ENCODE results near the gene ITPRIPL2.
A peak's percentile ranks its signal among the peaks of the same experiment; 100 is the strongest.

The ITPRIPL2 gene

DNA sequence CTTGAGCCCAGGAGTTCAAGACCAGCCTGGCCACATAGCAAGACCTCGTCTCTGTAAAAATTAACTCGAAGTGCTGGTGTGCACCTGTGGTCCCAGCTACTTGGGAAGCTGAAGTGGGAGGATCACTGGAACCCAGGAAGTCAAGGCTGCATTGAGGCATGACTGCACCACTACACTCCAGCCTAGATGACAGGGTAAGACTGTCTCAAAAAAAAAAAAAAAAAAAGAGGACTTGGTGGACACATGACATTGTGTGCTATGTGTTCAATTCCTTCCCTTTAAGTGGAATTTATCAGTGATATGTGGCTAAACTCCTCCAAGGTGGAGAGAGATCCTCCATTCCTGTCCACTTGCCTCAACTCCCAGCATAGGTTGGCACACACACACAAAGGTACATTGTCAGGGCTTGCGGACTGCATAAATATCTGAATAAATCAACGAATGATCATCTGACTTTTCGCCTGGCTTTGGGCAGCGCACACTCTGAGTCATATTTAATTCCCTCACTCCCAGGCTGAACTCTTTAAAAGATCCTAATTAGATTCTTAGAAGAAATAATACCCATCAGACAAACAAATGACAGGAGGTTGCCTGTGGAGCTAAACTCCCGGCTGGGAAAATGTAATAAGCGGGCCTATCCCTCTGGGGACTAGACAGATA, 29.3 kb downstream of the ITPRIPL2 start:
- DNase-seq (ENCODE audit: low spot score): peak; percentile 93

DNA sequence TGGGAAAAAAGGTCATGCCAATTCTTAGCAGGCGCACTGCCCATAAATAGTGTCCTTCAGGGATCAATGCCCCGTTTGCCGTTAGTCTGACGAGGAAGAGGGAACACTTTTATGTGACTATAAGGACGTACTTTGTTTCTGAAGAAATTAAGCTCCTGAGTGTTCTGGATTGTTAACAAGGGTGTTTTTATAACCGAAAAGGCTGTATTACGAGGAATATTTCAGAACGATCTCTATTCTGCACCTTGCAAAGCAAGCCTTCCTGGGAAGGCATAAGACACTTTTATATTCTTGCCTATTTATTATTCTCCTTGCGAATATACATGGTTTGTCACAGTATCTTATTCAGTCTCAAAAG, 29.8 kb downstream of the ITPRIPL2 start:
- no peak for DNase-seq (ENCODE audit: low spot score)

DNA sequence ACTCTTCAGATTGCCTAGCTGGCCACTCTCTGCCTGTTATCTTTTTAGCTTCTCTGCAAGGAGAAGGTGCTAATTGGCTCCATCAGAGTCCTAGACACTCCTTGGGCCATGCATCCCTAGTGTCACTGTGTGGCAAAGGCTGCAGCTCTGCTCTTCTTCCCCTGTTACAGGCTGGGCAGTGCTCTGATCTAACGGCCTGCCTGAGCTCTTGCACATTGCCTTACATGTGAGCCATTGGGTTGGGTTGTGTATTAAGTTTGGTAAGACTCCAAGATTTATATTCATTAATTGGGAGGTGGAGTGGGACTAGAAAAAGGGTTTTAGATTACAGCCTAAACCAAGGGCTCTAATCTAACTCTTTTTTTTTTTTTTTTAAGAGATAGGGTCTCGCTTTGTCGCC, 31.2 kb downstream of the ITPRIPL2 start:
- no peak for DNase-seq (ENCODE audit: low spot score)

DNA sequence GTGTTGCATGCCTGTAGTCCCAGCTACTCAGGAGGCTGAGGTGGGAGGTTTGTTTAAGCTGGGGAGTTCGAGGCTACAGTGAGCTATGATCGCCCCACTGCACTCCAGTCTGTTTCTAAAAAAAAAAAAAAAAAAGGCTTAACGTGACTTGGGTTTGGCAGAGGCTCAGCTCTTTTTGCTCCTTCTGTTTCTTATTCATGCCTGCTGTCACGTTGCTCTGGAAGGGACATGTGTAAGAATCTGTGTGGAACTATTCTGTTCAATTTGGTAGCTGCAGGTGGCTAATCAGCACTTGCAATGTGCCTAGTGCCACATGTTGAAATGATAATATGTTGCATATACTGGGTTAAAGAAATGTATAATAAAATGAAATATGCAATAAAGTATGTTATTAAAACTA, 33.4 kb downstream of the ITPRIPL2 start:
- DNase-seq (ENCODE audit: low spot score): no peak

DNA sequence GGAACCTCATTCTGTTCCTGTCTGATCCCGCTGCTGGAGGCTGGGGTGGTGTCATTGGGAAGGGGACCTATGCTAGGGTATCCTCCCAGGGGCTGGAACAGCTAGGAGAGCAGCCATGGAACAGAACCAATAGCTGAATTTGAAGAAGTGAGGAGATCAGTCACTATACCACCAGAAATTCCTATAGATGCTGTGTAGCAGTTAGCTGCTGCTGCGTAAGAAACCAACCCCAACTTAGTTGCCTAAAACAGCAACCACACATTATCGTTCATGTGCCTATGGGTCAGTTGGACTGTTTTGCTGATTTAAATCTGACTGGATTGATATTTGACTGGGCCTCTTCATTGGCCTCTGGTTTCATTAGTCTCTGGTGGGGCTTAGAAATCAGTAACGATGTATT, 33.9 kb downstream of the ITPRIPL2 start:
- DNase-seq (ENCODE audit: low spot score): no peak

DNA sequence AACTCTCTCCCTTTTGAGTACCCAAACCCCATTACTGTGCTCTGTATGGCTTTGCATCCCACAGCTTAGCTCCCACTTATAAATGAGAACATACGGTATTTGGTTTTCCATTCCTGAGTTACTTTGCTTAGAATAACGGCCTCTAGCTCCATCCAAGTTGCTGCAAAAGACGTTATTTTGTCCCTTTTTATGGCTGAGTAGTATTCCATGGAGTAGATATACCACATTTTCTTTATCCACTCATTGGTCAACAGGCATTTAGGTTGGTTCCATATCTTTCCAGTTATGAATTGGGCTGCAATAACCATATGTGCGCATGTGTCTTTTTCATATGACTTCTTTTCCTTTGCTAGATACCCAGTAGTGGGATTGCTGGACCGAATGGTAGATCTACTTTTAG, 34.4 kb downstream of the ITPRIPL2 start:
- no peak for DNase-seq (ENCODE audit: low spot score)

DNA sequence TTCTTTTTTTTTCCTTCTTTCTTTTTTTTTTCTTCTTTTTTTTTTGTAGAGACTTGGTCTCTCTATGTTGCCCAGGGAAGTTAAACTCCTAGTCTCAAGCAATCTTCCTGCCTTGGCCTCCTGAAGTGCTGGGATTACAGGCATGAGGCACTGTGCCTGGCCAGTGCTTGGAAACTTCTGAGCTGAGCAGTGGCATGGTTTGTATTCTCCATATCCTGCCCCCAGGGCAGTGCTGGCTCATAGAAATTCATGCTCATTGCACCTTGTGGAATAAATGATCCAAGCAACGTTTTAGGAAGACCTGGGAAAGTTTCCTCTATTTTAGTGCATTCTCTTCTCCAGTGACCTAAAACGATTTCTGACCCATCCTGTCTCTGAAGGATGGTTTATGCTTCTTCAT, 37.5 kb downstream of the ITPRIPL2 start:
- DNase-seq (ENCODE audit: low spot score): no peak

DNA sequence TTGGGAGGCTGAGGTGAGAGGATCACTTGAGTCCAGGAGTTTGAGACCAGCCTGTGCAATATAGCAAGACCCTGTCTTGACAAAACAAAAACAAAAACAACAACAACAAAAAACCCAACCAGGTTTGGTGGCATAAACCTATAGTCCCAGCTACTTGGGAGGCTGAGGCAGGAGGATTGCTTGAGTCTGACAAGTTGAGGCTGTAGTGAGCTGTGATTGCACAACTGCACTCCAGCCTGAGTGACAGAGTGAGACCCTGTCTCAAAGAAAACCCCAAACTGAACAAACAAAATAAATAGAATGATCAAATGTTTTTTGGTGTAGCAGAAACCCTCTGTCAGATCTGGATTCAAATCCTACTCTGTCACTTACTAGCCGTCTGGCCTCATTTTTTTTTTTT, 38.3 kb downstream of the ITPRIPL2 start:
- no peak for DNase-seq (ENCODE audit: low spot score)

DNA sequence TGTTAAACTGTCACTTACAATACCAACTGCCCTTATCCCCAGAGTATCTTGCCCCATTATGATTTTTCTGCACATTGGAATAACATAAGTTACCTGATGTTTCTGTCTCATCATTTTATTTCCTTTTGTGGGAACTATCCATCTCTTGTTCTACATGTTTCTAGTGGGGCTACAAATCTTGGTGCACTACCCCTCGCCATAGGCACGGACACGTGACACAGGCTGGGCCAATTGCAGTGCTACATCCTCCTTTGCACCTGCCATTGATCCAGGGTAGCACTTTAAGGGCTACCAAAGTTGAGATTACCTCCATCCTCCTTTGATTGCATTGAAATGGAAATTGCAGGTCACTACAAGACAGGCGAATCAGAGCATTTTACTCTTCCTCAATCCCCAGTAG, 40.1 kb downstream of the ITPRIPL2 start:
- DNase-seq (ENCODE audit: low spot score): peak; percentile 56

DNA sequence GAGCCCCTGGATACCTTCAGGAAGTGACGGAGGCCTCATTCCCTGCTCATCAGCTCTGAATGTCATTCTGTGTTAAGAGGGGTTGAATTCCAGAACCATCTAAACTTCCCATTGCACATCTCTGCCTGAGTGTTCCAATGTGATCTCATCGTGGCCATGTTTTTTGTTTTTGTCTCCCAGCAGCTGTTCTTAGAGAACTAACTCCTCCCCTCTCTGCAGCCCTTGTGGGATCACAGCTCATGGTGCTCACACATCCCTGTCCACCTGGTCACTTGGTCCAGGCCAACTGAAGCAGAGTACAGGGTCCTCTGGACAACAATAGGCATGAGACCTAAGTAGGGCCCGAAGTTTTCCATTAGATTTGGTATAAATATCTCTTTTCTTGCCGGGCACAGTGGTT, 48.3 kb downstream of the ITPRIPL2 start:
- DNase-seq (ENCODE audit: low spot score): no peak

DNA sequence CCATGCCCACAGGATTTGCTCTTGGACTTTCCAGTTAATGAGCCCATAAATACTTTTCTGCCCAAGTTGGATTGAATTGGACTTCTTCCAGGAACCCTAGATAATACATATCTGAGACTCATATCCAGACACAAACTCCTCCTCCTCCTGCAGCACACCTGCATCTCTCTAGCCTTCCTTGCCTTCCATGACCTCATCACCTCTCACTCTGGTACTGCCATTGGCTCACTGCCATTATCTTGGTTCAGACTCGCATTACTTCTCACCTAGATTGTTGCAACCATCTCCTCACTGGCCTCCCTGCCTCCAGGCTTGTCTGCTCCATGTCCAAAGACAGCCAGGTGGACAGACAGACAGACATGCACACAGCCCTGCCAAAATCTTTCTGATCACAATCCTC, 49.5 kb downstream of the ITPRIPL2 start:
- no peak for DNase-seq (ENCODE audit: low spot score)

DNA sequence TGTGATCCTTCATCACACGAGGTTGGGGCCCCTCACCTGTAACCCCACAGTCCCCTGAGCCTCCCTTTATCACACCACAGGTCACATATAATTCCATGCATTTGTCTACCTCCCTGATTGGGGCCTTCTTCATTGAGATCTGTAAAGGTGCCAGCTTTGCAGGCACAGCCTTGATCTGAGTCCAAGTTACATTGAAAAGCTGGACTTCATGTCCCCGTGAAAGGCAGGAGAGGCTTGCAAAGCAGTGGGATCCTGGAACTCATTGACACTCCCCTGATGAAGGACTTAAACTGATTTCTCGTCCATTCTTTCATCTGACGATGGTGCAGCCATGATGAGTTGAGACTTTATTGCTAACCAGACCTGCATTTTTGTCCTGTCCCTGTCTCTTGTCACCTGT, 50.5 kb downstream of the ITPRIPL2 start:
- no peak for DNase-seq (ENCODE audit: low spot score)

DNA sequence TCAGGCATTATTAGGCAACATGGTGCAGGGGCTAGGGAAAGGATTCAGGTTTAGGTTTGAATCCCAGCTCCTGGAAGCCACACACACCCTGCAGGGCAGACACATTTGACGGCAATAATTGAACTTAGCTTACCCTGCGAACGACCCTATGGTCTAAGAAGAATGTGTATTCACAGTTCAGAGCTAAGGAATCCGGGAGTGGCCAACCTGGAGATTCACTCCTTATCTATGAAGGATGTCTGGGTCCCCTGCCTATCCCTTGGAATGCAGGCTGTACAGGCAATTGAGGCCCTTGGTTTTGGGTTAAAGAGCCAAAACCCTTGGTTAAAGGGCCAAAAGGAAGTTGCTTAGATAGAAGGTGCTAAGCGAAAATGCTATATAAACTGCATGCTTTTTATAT, 51.3 kb downstream of the ITPRIPL2 start:
- no peak for DNase-seq (ENCODE audit: low spot score)

DNA sequence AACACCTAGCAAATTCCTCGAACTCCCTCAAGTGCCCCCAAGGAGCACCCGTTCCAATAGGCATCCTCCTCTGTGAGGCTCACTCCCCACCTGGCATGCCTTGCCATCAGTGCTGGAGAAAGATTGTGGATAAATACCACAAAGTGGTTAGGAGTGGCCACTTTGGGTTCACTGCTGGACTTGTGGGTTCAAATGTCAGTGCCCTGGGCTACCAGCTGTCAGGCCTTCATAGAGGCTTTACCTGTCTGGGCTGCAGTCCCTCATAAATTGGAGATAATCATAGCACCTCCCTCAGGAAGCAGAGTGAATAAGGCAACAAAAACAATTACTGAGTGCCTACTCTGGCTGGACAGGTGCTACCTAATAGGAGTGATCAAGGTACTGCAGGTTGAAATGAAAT, 52.7 kb downstream of the ITPRIPL2 start:
- no peak for DNase-seq (ENCODE audit: low spot score)

DNA sequence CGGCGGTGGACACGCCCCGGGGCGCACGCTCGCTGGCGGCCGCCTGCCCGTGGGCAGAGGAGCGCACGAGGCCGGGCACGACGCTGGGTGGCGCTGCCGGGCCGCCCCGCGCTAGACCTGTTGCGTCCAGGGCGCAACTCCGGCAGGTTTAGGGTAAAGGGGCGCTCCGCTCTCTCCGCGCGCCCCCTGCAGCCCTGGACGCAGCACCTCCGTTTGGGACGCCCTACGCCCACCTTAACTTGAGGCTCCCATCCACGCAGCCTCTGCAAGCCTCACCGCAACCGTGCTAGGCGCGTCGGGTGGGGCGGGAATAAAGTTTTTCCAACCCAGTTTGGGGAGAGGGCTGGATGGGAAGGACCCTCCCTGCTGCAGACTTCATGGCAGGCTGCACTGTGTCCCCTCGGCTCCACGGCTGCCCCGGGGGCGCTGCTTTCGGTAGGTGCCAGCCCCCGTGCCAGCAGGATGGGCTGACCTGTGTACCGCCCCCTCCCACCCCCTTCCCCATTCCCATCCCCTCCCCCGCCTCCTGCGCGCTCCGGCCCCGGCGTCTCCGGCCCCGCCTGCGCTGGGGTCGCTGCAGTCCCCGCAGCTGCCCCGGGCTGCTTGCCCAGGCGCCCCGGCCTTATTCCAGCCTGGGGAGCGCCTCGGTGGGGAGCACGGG, 54.1 kb downstream of the ITPRIPL2 start, which contains the start of gene SYT17:
SYT17 (plus strand) TSS at position 531 of the 661 bp plus-strand sequence. CDS start 407 bp downstream, outside the sequence.
- DNase-seq (ENCODE audit: low spot score): peak; percentile 59

DNA sequence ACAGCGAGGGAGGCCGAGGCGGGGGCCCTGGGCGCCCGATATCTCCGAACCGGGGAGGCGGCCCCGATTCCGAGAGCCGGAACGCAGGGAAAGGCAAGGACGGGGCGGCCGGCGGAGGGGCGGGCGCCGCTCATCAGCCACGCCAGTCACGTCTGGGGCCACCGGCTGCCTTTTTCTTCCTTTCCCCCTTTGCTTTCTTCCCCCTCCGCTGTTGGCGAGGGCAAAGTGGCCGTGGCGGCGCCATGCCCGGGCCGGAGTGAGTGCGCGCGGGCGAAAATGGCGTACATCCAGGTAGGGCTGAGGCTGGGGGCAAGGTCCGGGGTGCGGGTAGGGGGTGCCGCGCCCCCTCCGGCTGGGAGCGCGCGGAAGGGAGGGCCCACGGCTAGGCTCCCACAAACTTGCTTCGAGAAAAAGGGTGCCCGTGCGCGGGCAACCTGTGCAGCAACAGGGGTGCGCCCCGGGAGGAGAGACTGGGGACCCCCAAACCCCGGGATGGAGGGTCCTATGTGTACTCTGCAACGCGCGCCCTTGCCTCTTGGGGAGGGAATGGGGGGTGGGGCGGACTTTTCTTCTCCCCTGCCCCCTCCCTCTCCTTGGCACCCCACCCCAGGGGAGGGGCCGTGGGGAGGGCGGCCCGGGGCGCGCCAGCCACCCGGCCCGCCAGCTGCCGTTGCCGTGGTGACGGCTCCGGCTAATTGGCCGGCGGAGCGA, 54.8 kb downstream of the ITPRIPL2 start:
- DNase-seq (ENCODE audit: low spot score): no peak

DNA sequence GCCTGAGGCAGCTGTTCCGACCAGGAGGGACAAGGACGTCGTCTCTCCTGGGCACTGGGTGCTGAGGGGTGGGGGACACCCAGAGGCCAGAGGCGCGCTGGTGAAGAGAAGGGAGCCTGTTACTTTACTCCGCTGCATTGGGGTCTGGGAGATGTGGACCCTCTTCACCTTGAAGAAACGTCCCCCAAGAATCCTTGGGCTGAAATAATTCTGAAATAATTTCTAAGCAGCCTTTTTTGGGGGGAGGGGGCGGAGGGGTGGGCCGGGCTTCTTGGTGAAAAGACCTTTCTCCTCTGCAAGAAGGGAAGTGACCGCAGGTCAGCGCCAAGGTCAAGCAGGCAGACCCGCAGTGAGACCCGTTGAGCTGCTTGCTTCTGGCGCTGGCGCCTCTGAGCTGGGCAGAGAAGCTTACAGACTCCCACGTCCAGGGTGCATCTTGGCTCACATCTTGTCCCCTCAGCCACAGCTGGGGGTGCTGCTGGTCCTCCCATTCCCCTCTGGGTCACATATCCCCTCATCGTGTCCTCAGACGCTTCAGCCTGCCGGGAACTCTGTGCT, 55.4 kb downstream of the ITPRIPL2 start:
- DNase-seq (ENCODE audit: low spot score): no peak

DNA sequence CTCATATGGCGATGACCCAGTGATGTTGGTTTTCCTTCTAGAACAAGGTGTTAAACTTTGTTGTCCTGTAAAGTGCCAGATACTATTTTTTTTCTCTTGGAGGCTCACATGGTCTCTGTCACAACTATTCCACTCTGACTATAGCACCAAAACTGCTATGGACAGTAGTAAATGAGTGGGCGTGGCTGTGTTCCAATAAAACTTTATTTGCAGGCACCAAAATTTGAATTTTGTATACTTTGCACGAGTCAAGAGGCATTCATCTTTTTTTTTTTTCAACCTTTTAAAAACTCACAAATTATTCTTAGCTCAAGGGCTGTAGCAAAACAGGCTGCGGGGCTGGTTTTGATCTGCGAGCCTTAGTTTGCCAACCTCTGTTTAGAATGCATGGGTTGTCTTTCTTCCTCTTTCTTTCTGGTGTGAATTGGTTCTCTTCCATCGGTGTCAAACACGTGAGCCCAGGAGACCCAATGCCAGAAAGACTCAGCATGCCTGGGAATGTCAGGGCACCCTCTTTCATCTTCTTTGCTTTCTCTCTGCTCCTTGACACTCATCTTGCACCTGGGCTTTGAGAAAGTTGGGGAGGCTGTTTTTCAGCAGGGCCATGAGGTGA, 56.4 kb downstream of the ITPRIPL2 start:
- DNase-seq (ENCODE audit: low spot score): no peak
